ENCODE data around the gene TMEM141.

GRCh38 chr9:136825295-136826187 is 34.4 kb downstream of the TMEM141 start:
- TF ChIP-seq EZH2 (IDR thresholded peaks at IDR 0.05; ENCODE audit: insufficient read depth, poor library complexity, severe bottlenecking) = no peak
- no peak for TF ChIP-seq EZH2phosphoT487 (IDR thresholded peaks at IDR 0.05; ENCODE audit: insufficient read depth, low read depth)

Measured in GM23248 (cell line).